NCI-H2196 treated with DMSO at 0.1 percent for 48 hours (cell line): Measurements from ENCODE around the gene FRMD1.

Experiments
- DNase-seq: peaks from one replicate; lab custom pipeline; 2025; ENCODE audit not compliant: unreplicated experiment; lab: John Stamatoyannopoulos, UW

FRMD1 gene

DNA sequence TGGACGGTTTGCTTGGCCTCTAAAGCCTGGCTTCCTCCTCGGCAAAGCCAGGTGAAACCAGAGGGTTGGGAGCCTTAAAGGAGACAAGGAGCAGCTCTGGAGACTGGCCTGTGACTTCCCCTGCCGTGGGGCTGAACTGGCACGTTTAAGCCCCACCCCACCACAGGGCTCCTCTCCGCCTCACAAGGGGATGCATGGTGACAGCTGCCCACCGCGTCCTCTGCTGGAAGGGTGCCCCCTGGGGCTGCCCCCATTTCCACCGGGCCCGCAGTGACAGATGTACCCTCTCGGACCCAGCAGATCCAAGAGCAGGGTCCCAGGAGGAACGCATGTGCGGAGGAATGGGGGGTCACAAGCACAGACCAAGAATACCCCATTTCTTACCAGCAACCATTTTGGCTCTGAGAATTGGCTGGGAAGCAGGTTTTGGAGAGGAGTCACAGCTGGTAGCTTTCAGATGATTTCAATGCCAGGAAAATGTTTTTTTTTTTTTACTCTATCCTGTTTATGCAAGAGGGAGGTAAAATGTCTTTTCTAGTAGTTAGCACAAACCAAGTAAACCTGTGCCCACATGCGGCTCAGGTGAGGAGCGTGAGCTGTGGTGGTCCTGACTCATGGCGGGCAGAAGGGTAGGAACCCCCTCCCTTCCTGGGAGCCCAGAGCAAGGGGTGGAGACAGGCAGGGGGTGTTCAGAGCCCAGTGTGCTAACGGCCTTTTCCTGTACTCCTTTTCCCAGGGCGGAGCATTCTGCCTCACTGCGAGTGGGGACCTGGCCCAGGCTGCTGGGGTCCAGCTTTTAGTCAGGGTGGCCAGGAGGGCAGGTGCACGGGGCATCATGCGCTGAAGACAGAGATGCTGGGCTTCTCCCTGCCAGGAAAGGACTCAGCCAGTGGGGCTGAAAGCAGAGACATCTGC, 33.0 kb downstream of the FRMD1 start:
- no peak for DNase-seq

- DNase-seq, result no peak
Observed at GRCh38 chr6:168045141-168045691, 33.8 kb downstream of the FRMD1 start.

DNA sequence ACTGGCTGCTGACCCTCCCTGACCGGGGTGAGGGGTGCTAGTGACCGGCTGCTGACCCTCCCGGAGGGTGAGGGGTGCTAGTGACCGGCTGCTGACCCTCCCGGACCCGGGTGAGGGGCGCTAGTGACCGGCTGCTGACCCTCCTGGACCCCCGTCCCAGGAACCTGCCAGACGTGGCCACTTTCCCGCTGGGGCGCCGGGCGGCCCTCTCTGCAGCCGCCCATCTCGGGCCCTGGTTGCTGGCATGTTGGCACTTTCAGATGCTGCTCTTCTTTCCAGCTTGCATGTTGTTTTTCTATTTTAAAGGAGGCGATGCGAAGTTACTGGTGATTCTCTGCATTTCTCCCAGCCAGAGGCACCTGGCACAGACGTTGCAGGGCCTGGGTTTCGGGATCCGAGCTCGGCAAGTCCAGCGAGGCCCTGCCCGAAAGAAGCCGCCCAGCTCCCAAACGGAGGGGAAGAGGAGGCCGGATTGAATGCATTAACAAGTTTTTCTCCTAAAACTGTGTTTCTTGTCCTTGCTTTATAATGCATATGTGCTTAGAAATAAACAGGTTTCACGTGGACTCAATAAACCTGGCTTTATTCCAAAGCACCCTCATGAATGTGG, 34.4 kb downstream of the FRMD1 start:
- no peak for DNase-seq

DNA sequence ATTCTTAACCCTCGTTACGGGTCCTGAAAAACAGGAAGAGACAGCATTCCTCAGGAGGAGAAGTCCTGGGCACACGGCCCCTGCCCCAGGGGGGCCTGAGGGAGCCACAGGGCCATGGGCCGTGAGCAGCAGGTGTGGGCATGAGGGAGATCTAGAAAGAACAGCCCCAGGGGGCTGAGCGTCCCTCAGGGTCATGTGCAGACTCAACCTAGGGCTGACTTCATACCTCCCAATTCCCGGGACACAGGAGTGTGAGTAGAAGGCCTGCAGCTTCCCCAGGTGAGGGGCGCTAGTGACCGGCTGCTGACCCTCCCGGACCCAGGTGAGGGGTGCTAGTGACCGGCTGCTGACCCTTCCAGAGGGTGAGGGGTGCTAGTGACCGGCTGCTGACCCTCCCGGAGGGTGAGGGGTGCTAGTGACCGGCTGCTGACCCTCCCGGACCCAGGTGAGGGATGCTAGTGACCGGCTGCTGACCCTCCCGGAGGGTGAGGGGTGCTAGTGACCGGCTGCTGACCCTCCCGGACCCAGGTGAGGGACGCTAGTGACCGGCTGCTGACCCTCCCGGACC, 35.1 kb downstream of the FRMD1 start:
- DNase-seq, result no peak

GRCh38 chr6:168043193-168043847, 35.7 kb downstream of the FRMD1 start:
- no peak for DNase-seq

DNA sequence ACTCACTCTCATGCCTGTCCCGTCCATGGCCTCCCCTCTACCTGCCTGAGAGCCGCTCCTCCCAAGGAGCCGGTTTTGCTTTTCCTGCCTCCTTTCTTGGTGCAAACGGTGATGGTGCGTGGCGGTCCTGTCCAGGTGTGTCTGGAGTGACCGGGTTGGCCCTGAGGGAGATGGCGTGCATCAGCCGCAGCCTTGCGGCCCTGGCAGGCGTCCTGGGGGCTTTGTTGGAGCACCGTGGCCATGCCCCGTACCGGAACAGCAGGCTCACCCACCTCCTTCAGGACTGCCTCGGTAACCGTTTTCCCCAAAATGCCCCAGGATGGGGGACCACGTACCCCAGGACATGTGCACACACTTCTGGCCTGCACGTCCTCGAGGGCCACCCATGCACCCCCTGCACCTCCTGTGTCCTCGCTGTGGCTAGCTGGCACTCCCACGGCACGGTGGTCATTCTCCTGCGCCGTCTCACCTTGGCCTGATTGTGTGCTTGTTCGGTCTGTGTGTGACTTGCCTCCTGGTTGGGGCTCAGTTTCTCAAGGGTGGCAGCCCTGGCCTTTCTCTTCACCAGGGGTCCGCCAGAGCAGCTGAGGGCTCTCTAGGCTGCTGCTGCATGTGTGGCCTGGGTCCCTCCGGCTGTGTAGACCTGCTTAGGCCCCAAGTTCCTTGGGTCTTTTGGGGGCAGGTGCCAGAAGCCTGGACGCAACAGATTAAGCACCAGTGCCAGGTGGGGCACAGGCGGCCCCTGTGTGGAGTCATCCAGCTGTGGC, 36.4 kb downstream of the FRMD1 start:
- no peak for DNase-seq

DNA sequence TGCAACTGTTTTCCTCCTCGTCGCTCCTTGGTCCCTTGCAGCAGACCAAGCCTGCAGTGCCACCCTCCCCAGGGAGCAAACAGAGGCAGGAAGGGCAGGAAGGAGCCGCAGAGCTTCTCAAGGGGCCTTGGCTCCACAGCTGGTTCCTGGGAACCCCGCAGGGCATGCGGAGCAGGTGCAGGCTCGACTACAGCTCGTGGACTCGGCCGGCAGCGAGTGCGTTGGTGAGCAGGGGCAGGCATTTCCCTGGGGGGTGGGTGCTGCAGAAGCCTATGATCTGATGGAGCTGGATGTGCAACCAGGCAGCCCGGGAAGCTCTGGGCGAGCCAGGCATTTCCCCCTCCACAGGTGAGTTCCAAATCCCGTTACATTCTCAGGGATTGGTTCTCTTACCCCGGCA, 37.1 kb downstream of the FRMD1 start:
- no peak for DNase-seq

- no peak for DNase-seq
Observed at GRCh38 chr6:168040856-168041496, 38.0 kb downstream of the FRMD1 start.

DNA sequence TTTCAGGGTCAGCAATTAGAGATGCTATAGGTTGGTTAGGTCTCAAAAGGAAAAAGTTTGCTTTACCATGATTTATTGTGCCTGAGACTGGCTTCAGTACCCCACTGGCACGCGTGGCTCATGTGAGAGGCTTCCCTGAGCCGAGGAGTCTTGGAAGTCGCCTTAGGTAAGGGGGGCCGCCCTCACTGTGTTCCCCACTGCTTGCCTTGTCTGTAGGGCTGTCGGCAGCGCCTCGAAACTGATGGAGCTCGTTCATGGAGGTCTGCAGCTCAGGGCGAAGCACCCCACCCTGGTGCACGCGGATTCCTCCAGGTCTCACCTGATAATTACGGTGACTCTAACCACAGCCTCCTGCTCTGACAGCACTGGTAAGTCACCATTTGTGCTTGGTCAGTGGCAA, 39.2 kb downstream of the FRMD1 start:
- no peak for DNase-seq

- DNase-seq, result no peak
Observed at GRCh38 chr6:168039301-168039700, 39.7 kb downstream of the FRMD1 start.

DNA sequence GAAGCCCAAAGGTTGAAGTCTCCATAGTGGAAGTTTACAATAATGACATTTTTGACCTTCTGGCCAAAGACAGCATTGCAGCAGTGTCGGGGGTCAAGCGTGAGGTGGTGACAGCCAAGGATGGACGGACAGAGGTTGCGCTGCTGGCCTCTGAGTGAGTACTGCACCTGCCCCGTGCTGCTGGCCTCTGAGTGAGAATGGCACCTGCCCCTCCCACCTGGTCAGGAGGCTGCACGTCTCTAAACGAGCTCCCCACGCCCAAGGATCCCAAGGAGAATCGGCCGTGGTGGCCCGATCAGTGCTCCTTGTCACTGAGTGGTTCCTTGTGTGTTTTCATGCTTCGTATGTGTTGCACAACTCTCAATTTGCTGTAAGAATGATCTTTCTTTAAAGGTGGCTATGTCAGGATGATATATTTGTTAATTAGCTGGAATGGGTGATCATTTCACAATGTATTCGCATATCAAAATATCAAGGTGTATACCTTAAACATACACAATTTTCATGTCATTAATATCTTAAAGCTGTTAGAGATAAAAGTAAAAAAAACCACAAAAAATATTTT, 40.4 kb downstream of the FRMD1 start:
- no peak for DNase-seq

DNA sequence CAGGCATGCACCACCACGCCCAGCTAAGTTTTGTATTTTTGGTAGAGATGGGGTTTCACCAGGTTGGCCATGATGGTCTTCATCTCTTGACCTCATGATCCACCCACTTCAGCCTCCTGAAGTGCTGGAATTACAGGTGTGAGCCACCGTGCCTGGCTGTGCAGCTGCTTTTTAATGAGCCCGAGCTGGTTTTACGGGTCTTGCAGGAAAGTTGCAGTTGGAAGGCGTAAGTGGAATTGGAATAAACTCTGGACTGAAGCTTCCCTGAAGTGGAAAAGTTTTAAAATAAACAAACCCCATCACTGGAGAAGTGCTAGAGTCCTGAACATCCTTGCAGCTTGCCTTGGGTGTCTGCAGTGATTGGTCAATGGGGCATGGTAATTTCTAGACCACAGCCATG, 41.2 kb downstream of the FRMD1 start:
- DNase-seq, result no peak

GRCh38 chr6:168037242-168037641, 41.8 kb downstream of the FRMD1 start:
- no peak for DNase-seq

DNA sequence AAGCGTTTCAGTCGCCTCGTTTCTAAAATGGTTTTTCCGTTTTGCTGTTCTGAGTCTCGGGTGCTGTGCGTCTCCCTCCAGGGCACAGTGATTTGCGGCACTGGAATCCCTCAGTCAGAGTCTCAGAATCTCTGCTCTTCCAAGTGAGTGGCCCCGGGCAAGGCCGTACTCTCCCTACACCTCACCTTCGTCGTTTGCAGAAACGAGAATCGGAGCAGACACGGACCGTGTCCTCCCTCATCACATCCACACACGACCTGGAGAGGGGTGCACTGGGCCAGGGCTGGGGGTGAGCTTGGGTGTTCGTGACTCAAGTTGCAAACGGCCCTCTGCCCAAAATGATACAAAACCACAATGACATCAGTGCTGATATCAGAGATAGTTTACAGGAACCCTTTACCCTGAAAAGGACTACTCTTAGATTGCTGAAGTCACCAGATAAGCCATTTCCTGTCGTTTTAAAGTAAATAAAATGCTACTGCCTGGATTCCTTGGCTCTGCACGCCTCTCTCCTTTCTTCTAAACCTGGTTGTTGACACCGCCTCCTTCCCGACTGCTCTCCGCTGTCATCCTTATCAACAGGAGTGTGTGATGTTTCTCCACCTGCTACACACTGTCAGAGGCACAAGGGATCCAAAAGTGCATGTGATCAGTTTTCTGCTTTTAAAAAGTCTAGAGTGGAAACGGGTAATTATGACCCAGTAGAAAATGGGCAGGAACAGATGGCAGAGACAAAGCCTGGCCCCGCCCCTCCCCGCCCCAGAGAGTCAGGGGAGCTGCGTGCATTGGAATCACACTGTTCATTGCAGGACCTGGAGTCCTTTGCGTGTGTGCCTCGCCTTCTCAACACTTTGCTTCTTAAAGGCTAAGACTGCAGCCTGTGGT, 43.1 kb downstream of the FRMD1 start:
- DNase-seq, result no peak

DNA sequence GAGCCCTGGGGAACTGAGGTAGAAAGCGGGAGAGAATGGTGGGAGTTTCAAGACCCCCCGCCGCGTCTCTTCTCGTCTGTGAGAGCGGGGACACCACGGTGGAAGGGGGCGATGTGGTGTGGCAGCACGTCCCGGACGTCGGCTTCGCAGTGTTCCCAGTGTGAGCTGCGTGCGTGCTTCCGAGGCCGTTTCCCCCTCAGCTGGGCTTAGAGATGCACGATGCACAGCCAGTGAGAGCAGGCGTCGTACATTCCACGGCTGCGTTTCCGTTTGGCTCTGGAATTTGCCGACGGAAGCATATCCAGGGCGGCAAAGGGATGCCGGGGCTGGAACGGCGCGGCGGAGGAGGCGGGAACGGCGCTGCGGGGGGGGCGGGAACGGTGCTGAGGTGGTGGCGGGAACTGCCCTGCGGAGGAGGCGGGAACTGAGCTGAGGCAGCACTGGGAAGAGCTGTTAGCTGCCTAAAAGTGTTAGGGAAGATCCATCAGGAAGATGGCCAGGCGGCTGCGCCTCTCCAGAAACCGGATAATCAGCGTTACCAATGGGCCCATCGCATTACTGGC, 43.8 kb downstream of the FRMD1 start:
- DNase-seq, result peak; percentile 5

- no peak for DNase-seq
Observed at GRCh38 chr6:168034537-168034936, 44.5 kb downstream of the FRMD1 start.

DNA sequence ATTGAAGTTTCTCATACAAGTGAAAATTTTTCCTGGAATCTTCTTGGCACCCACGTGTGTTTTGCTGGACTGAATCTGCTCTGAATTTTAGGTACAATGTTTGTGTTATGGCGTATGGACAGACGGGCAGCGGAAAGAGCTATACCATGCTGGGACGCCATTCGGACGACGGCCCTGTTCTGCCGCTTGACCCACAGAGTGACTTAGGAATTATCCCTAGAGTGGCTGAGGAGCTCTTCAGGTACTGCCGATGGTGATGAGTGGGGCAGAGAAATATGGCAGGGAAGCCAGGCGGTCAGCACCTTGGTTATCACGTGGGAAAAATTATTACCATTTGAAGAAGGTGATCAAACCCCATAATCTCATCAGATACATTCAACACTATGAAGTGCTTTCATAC, 45.2 kb downstream of the FRMD1 start:
- no peak for DNase-seq

DNA sequence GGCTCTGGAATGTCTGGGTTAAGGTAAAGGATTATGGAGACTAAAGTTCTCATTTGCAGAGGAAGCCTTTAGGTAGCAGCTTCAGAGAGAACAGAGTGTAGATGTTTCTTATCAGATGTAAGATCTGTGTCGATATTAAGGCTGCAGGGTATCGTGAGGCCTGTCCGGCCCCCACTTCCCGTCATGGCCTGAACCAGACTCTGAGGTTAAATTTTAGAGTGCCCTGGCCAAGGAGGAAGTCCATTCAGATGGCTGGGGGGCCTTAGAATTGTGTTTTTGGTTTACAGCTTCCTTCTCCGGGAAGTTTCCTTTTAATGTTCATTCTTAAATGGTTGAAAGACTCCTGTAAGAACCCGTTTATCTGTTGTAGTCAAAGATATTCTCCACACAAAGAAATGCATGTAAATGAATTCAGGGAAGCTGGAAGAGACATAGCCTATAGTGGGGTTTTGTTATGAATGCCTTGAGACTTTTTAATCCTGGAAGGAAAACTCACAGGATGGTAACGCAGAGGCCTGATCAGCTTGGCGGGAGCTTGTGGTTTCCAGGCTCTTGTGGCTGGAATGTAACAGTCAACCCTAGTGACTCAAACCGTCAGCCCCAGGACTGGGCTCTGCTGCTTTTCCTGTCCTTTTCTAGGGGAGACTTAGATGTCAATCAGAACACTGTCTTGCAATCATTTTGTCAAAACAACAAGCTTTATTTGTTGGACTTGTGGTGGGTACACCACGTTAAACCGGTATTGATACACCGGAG, 46.8 kb downstream of the FRMD1 start:
- DNase-seq, result no peak
